SK-MEL-5 (cell line): ENCODE data around the gene ERC1. TPM values are rescaled to one million over a fixed set of nuclear protein-coding genes. Genes with fewer than 3 reads are reported as not detected.

Experiments
- DNase-seq: peaks from one replicate; pipeline ENCODE4 v3.0.0-alpha.2; 2016; ENCODE audit warnings: low read depth, low spot score
- in situ Hi-C: cut with HindIII; loops from 2 replicates; pipeline ENCODE4 v1.10.0; 2016; ENCODE audit warnings: low sequenced_read_pairs, high pct_unique_total_duplicates, low pct_unique_long_range_greater_than_20kb
- total RNA-seq: library from RNA; depleted of rRNA; stranded (reverse); fragments of >200 nt; shearing (Covaris generic); gene quantifications from 2 replicates; pipeline ENCODE4 v1.2.3, GENCODE V29; 2014; rRNA removed

The ERC1 gene
- total RNA-seq, 1 experiment from 2014 or later, result 14.3 TPM

- in situ Hi-C loops, result no loop called here
- no peak for DNase-seq
These were observed 545.8 kb downstream of the ERC1 start for GRCh38 chr12:1536817-1537216.

- in situ Hi-C loops, result no loop called here
- DNase-seq, result no peak
These were observed 548.1 kb downstream of the ERC1 start for GRCh38 chr12:1539135-1539534.

- in situ Hi-C loops, result no loop called here
- DNase-seq, result no peak
These were observed 549.7 kb downstream of the ERC1 start for GRCh38 chr12:1540690-1541089.

DNA sequence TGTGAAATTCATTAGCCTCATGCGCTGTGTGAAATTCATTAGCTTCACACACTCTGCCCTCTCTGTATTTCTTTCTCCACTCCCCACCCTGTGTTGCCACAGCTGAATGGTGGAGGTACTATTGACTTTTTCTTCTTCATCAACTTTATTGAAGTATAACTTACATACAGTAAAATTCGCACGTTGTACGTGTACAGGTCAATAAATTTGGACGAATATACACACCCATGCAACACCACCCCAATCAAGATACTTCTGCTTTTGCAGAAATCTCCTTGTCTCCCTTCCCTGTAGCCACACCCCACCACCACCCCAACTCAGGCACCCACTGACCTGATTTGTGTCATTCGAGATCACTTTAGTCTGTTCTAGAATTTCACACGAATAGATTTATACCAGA, 551.6 kb downstream of the ERC1 start:
- in situ Hi-C loops, result no loop called here
- no peak for DNase-seq

DNA sequence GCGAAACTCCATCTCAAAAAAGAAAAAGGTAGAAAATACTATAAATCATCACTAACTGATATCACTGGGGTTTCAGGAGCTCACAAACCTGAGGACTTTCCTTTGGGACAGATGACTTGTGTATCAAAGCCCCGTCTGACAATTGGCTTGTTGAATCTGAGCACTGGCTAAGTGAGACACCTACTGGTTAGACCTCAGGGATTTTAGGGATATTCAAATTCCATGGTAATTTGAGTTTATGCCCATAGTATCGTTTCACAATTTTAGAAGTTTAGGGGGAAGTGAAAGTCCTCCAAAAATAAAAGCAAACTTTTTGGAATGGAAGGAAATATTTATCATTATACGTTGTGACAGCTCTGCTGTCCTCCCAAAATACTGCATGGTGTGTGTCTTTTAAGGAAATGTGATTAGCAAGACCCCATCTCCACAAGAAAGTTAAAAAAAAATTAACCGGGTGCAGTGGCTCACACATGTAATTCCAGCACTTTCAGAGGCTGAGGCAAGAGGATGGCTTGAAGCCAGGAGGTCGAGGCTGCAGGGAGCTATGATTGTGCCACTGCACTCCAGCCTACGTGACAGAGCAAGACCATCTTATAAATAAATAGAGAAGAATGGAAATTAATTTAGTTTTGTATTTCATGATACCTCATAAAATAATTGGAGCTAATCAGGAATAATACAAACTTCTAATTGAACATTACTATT, 554.1 kb downstream of the ERC1 start:
- DNase-seq, result peak; percentile 49
- in situ Hi-C loops, result no loop called here

Other genes with a start within 250 kb of the ERC1 start
- 41.1 and 46.5 TPM in 2 replicates for gene WNK1, start 238.6 kb upstream of the ERC1 start, total RNA-seq
- gene RAD52, start 41.5 kb upstream of the ERC1 start, total RNA-seq, result 11.6 and 16.4 TPM in 2 replicates